Ramos (cell line): ENCODE data around the gene PLD5.
"Not testable (repeated sequence)": the region's sequence is repeated elsewhere in the genome, so short reads cannot be mapped to it uniquely, and the experiment has no call there.

Experiments
- in situ Hi-C: fragments of 300-500 bp; cut with MboI; formaldehyde crosslinking; loops from one replicate; pipeline ENCODE4 v1.14.3; 2022; ENCODE audit warnings: low sequenced_read_pairs; ENCODE audit not compliant: unreplicated experiment

Gene PLD5

GRCh38 chr1:242428399-242429190 is 95.9 kb downstream of the PLD5 start:
- in situ Hi-C loops = no loop called here

- in situ Hi-C loops = no loop called here
Measured at GRCh38 chr1:242427519-242427918, 97.0 kb downstream of the PLD5 start.

- in situ Hi-C loops = no loop called here
Measured at GRCh38 chr1:242426271-242426905, 98.1 kb downstream of the PLD5 start.

- in situ Hi-C loops = no loop called here
Measured at GRCh38 chr1:242425232-242425631, 99.3 kb downstream of the PLD5 start.

GRCh38 chr1:242416657-242417056 is 107.8 kb downstream of the PLD5 start:
- in situ Hi-C loops = no loop called here

- in situ Hi-C loops = no loop called here
Measured at GRCh38 chr1:242412921-242413320, 111.6 kb downstream of the PLD5 start.

- in situ Hi-C loops = no loop called here
Measured at GRCh38 chr1:242411901-242412300, 112.6 kb downstream of the PLD5 start.

- in situ Hi-C loops = no loop called here
Measured at GRCh38 chr1:242405947-242406346, 118.5 kb downstream of the PLD5 start.

- in situ Hi-C loops = no loop called here
Measured at GRCh38 chr1:242404296-242404695, 120.2 kb downstream of the PLD5 start.

- in situ Hi-C loops = no loop called here
Measured at GRCh38 chr1:242402956-242403355, 121.5 kb downstream of the PLD5 start.

GRCh38 chr1:242401937-242402336 is 122.6 kb downstream of the PLD5 start:
- in situ Hi-C loops = no loop called here

GRCh38 chr1:242398351-242398750 is 126.1 kb downstream of the PLD5 start:
- in situ Hi-C loops = no loop called here

GRCh38 chr1:242391896-242392295 is 132.6 kb downstream of the PLD5 start:
- in situ Hi-C loops = no loop called here

GRCh38 chr1:242376121-242376520 is 148.4 kb downstream of the PLD5 start:
- in situ Hi-C loops = not testable (repeated sequence)

- in situ Hi-C loops = not testable (repeated sequence)
Measured at GRCh38 chr1:242350446-242350845, 174.1 kb downstream of the PLD5 start.

- in situ Hi-C loops = no loop called here
Measured at GRCh38 chr1:242349636-242350035, 174.9 kb downstream of the PLD5 start.

- in situ Hi-C loops = not testable (repeated sequence)
Measured at GRCh38 chr1:242330865-242331264, 193.6 kb downstream of the PLD5 start.

- in situ Hi-C loops = not testable (repeated sequence)
Measured at GRCh38 chr1:242327381-242327780, 197.1 kb downstream of the PLD5 start.

- in situ Hi-C loops = not testable (repeated sequence)
Measured at GRCh38 chr1:242321981-242322380, 202.5 kb downstream of the PLD5 start.

- in situ Hi-C loops = no loop called here
Measured at GRCh38 chr1:242318140-242318539, 206.4 kb downstream of the PLD5 start.

- in situ Hi-C loops = not testable (repeated sequence)
Measured at GRCh38 chr1:242314865-242315264, 209.6 kb downstream of the PLD5 start.
